A673 (cell line): ENCODE results near the gene CHN1.

Experiments
- CTCF ChIP-seq: fragments of 300-800, 200-600 bp; sonication (generic); conservative IDR thresholded peaks from 2 replicates; pipeline ENCODE4 v1.5.1; 2017; ENCODE audit warnings: low read depth, mild to moderate bottlenecking, antibody characterized with exemption, low read length, moderate library complexity, mixed read lengths
- EZH2 ChIP-seq: fragments of 200-600 bp; sonication (generic); IDR thresholded peaks from 2 replicates; pipeline ENCODE4 v1.6.1; 2017; ENCODE audit warnings: borderline replicate concordance, low read depth, mild to moderate bottlenecking, mixed read lengths, antibody characterized with exemption, low read length; ENCODE audit not compliant: poor library complexity, severe bottlenecking

- TF ChIP-seq CTCF (no peak), EZH2 (no peak)
These were observed 20.6 kb downstream of the CHN1 start for GRCh38 chr2:174984561-174984960.
